Spinal cord (tissue), 10 donors: ENCODE data around the gene STRADA. TPM values are rescaled to one million over a fixed set of nuclear protein-coding genes. Genes with fewer than 3 reads are reported as not detected.
A peak's percentile ranks its signal among the peaks of the same experiment; 100 is the strongest.

Experiments used
- DNase-seq, 6 donors: peaks; one replicate each; pipeline versions ENCODE4 v3.0.0 to v3.0.0-alpha.2; 2013 to 2015; ENCODE audit warnings: low spot score in 6 of 6, low read depth in 4 of 6
- H3K27ac ChIP-seq: one replicate; pipeline ENCODE4 v1.5.1; 2013; ENCODE audit warnings: low read depth, low read length, control low read depth
- H3K27me3 ChIP-seq: one replicate; pipeline ENCODE4 v1.6.1; 2013; ENCODE audit warnings: low read length; ENCODE audit not compliant: control insufficient read depth, insufficient read depth
- H3K36me3 ChIP-seq: one replicate; pipeline ENCODE4 v1.6.1; 2013; ENCODE audit warnings: low read length; ENCODE audit not compliant: control insufficient read depth, insufficient read depth
- H3K4me1 ChIP-seq: one replicate; pipeline ENCODE4 v1.6.1; 2013; ENCODE audit warnings: low read length; ENCODE audit not compliant: control insufficient read depth, insufficient read depth
- H3K4me3 ChIP-seq: one replicate; pipeline ENCODE4 v1.5.1; 2013; ENCODE audit warnings: low read depth, low read length, control low read depth
- H3K9me3 ChIP-seq: one replicate; pipeline ENCODE4 v1.6.1; 2013; ENCODE audit warnings: low read length; ENCODE audit not compliant: control insufficient read depth, insufficient read depth
- WGBS: methylation state at CpG from one replicate; pipeline ENCODE4 v1.1.5; 2013; ENCODE audit warnings: missing lambda C conversion rate; ENCODE audit not compliant: insufficient coverage; 5-methylcytosine and 5-hydroxymethylcytosine counted together
- polyA plus RNA-seq, 2 donors: library from polyadenylated mRNA; unstranded; fragments of 120-200 nt; gene quantifications; one replicate each; pipeline ENCODE4 v1.2.1, GENCODE V29; 2013; ENCODE audit not compliant: insufficient read length in 2 of 2
- total RNA-seq, 2 donors: library from RNA; depleted of rRNA in 1 of 2; stranded (reverse); fragments of 120-200 nt in 1 of 2; fragments of >200 nt in 1 of 2; gene quantifications; one replicate each; pipeline versions ENCODE4 v1.2.3 to v1.2.4, GENCODE V29; 2013 to 2014
- donor health status: healthy.

Gene STRADA
- total and polyA plus RNA-seq, 4 donors, result 39.9 to 108 (median 56.7) TPM

- H3K4me1 ChIP-seq, result peaks cover 30% of the 10 kb centered on the region
- no peak overlapping the region for H3K4me3 ChIP-seq
- H3K27ac ChIP-seq, result no peak overlapping the region
- H3K27me3 ChIP-seq, result no peaks in the 10 kb centered on the region
- peaks cover 75% of the 10 kb centered on the region for H3K36me3 ChIP-seq
- H3K9me3 ChIP-seq, result no peaks in the 10 kb centered on the region
- DNase-seq, result no peak
- 94% methylated on average over 14 of the region's 16 CpGs for WGBS
Observed at GRCh38 chr17:63703556-63704258, 37.9 kb downstream of the STRADA start.

GRCh38 chr17:63703029-63703428 lies 38.6 kb downstream of the STRADA start:
- no peak overlapping the region for H3K4me3 ChIP-seq
- no peak overlapping the region for H3K27ac ChIP-seq
- H3K9me3 ChIP-seq, result no peaks in the 10 kb centered on the region
- no peak for DNase-seq
- H3K4me1 ChIP-seq, result peaks cover 36% of the 10 kb centered on the region
- WGBS, result 62% methylated on average over 5 of the region's 5 CpGs
- H3K27me3 ChIP-seq, result no peaks in the 10 kb centered on the region
- peaks cover 74% of the 10 kb centered on the region for H3K36me3 ChIP-seq

DNA sequence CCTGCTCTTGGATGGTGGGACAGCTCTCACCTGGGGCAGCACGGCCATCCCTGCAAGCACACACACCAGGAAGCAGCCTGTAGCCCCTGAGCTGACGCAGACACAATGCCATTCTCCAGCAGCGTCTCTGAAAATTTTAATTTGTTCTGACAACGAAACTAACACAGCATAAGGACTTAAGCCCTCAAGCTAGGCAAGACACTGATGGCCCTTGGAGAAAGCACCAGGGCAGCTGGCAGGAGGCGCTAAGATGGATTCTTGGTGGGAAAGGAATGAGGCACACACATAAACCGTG lies 38.9 kb downstream of the STRADA start:
- peaks cover 40% of the 10 kb centered on the region for H3K4me1 ChIP-seq
- H3K27ac ChIP-seq, result no peak overlapping the region
- no peak for DNase-seq
- H3K4me3 ChIP-seq, result no peak overlapping the region
- H3K9me3 ChIP-seq, result no peaks in the 10 kb centered on the region
- WGBS, result 70% methylated on average over 3 of the region's 6 CpGs
- peaks cover 74% of the 10 kb centered on the region for H3K36me3 ChIP-seq
- H3K27me3 ChIP-seq, result no peaks in the 10 kb centered on the region

- WGBS, result 77% methylated on average over 3 of the region's 19 CpGs
- Histone ChIP-seq H3K4me3 (no peak overlapping the region), H3K27ac (no peak overlapping the region), H3K4me1 (peaks cover 46% of the 10 kb centered on the region), H3K9me3 (no peaks in the 10 kb centered on the region), H3K36me3 (peaks cover 75% of the 10 kb centered on the region), H3K27me3 (no peaks in the 10 kb centered on the region)
- DNase-seq, result no peak
Observed at GRCh38 chr17:63701868-63702720, 39.5 kb downstream of the STRADA start.

- no peak for DNase-seq
- peak overlapping the region; percentile 45 for H3K4me3 ChIP-seq
- H3K4me1 ChIP-seq, result peaks cover 52% of the 10 kb centered on the region
- no peaks in the 10 kb centered on the region for H3K27me3 ChIP-seq
- peaks cover 73% of the 10 kb centered on the region for H3K36me3 ChIP-seq
- H3K9me3 ChIP-seq, result no peaks in the 10 kb centered on the region
- WGBS, result 50% methylated on average over 9 of the region's 10 CpGs
- peak overlapping the region; percentile 71 for H3K27ac ChIP-seq
Observed at GRCh38 chr17:63701456-63701820, 40.2 kb downstream of the STRADA start.

DNA sequence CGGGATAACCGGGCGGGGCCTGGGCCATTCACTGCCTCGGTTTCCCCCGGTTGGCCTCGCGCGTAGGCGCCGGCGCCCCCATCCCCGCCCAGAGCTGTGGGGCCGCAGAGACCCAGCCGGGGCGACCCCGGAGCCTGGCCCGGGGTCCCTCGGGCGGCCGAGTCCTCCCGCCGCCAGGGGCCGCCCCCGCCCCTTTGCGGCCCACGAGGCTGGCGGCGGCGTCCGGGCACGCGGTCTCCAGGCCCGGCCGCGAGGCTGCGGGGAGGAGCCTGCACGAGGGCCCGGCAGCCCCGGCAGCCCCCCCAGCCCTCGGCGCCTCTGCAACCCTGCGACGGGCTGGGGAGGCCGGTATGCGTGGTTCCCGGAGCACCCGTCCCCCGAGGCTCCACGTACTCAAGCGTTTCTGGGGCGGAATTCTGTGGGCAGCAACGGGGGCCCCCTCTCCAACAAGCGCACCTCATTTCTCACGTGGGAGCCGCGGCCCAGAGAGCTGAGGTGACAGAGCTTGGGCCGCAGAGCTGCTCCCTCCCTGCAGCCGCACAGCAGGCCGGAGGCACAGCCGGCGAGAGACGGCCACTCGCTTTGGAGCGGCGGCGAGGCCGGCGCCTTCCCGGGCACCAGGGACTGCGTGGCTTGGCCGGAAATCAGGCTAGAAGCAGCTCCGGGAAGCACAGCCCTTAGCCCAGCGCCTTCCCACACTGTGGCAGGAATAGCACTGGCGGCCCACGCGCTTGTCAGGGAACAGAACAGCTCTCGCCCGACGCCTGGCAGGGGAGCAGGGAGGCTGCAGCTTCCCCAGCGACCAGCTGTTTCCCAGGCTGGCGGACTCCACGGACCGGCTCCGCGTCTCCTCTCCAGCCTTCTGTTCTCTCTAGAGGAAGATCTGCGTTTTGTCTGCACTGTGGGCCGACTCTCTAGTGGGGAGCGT lies 40.8 kb downstream of the STRADA start:
- Histone ChIP-seq H3K27ac (peak overlapping the region; percentile 71), H3K27me3 (no peaks in the 10 kb centered on the region), H3K36me3 (peaks cover 73% of the 10 kb centered on the region), H3K9me3 (no peaks in the 10 kb centered on the region), H3K4me1 (peaks cover 54% of the 10 kb centered on the region), H3K4me3 (peak overlapping the region; percentile 45)
- peak in 2 of 6 donors; percentile 79 to 86 for DNase-seq
- WGBS, result 3% methylated on average over 88 of the region's 88 CpGs

- H3K27ac ChIP-seq, result peak within 1 kb of the TSS; percentile 81
- peaks cover 72% of the 10 kb centered on the region for H3K36me3 ChIP-seq
- H3K27me3 ChIP-seq, result no peaks in the 10 kb centered on the region
- no peaks in the 10 kb centered on the region for H3K9me3 ChIP-seq
- under 1% methylated on average over 133 of the region's 133 CpGs for WGBS
- peaks cover 63% of the 10 kb centered on the region for H3K4me1 ChIP-seq
- DNase-seq, result peak in 3 of 6 donors; percentile 54 to 91 (median 90)
- H3K4me3 ChIP-seq, result peak within 1 kb of the TSS; percentile 54
Observed at GRCh38 chr17:63699638-63700527, 41.7 kb downstream of the STRADA start, which contains the start of gene LIMD2. Gene LIMD2 (minus strand): TSS chr17:63700125. CDS start chr17:63699298, 827 bp downstream.

GRCh38 chr17:63698886-63699637 lies 42.5 kb downstream of the STRADA start:
- H3K36me3 ChIP-seq, result peaks cover 72% of the 10 kb centered on the region
- peak in 2 of 6 donors; percentile 51 to 61 for DNase-seq
- H3K27me3 ChIP-seq, result no peaks in the 10 kb centered on the region
- peaks cover 72% of the 10 kb centered on the region for H3K4me1 ChIP-seq
- peak overlapping the region; percentile 54 for H3K4me3 ChIP-seq
- H3K9me3 ChIP-seq, result no peaks in the 10 kb centered on the region
- peak overlapping the region; percentile 81 for H3K27ac ChIP-seq
- WGBS, result 11% methylated on average over 38 of the region's 45 CpGs
